Fibroblast of skin of back (primary cell): ENCODE results near the gene SPN.
"Not testable (repeated sequence)": the region's sequence is repeated elsewhere in the genome, so short reads cannot be mapped to it uniquely, and the experiment has no call there.

Experiments used
- DNase-seq: peaks from one replicate; pipeline ENCODE4 v3.0.0-alpha.2; 2013

The SPN gene

DNA sequence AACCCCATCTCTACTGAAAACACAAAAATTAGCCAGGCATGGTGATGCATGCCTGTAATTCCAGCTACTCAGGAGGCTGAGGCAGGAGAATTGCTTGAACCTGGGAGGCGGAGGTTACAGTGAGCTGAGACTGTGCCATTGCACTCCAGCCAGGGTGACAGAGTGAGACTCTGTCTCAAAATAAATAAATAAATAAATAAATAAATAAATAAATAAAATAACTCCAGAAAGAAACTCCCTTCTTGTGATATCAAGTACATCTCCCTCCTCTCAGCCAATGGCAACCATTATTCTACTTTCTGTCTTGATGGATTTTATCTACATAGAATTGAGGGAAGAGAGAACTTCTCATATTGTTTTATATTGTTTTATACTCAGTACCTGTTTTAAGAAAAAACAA, 44.1 kb downstream of the SPN start:
- DNase-seq, result not testable (repeated sequence)

DNA sequence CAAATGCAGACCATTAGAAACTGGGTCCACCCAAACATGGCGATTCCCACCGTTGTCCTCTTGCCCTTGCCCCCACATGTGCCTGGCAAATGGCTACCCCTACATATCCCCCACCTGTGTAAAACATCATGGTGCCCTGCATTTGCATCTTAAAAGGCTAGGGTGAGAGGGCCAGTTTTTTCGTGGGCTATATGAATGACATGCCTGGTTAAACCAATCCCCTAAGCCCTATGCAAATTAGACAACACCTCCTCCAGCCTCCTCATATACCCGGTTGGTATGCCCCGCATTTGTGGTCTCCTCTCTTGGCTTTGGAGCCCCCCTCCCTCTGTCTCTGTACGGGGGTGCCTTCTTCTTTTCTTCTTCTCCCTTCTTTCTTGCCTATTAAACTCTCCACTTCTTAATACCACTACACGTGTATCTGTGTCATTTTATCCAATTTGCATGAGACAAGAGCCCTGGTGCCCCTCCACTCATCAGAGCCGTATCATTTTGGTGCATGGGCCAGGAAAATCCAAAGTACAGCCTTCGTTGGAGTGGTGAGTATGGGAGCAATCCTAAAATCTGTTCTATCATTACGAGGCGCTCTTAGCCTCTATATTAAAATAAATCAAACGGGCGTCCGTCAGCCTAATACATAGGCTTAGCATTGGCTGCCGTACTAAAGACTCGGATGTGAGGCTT, 46.0 kb downstream of the SPN start:
- no peak for DNase-seq

DNA sequence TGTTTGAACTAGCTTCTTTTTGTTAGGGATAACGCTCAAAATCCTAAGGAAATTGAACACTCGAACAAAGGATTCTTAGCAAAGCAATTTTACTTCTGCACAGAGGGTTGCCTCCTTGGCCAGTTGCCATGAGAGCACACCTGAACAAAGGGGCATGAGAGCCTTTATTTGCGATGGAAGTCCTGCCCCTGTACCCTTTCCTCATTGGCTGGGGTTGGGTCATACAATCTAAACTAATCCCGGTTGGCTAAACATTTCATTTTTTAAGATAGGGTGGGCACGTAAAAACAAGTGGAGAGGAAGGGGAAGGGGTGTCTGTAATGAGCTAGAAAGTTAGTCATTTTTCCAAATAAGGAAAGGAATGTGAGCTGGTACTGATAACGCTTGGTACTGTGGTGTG, 46.6 kb downstream of the SPN start:
- not testable (repeated sequence) for DNase-seq

- peak; percentile 73 for DNase-seq
These were observed 47.5 kb downstream of the SPN start for GRCh38 chr16:29710227-29711219.

DNA sequence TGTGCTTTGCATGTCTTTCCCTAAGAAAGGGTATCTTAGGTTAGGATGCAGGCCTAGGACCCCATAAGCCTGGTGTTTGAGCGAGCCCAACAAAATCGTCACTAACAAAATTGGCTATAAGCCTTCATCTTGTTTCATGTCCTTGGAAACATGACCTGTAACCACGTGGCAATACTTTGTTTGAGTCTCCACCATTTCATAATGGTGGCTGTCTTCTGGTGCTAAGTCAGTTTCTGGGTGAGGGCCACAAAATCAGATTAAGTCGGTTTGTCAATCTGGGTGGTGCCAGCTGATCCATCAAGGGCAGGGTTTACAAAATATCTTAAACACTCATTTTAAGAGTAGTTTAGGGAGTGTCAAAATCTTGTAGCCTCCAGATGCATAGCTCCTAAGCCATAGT, 49.8 kb downstream of the SPN start:
- DNase-seq, result no peak

DNA sequence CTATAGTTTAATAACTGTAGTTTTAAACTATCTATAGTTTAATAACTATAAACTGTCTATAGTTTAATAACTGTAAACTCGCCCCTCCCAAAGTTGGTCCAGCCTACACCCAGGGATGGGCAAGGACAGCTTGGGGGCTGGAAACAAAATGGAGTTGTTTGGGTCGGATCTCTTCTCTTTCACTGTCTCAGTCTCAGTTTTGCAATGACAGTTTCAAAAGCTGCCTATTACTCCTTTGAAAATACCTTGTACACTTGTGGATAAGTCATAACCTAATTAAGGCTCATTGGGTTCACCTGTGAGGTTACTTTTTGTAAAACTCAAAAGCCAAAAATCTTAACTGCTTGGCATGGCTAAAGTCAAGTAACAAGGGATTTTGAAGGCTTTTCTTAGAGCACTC, 51.3 kb downstream of the SPN start:
- DNase-seq, result no peak

DNA sequence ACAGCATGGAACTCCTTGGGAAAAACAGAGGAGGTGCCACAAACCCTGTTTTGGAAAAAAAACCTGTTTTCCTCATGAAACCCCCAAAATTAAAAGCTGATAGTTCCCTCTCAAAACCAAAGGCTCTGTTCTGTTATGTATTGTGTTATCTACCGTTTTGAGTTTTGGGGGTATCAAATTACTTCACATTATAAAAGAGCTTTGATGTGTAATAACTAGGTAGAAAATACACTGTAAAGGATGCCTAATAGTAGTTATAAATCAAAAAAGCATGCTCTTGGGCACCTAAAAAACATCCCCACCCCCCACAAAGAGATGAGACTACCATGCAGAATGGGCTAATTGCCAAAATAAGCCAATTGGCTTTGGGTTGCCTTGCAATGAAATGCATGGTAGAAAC, 51.9 kb downstream of the SPN start:
- no peak for DNase-seq

DNA sequence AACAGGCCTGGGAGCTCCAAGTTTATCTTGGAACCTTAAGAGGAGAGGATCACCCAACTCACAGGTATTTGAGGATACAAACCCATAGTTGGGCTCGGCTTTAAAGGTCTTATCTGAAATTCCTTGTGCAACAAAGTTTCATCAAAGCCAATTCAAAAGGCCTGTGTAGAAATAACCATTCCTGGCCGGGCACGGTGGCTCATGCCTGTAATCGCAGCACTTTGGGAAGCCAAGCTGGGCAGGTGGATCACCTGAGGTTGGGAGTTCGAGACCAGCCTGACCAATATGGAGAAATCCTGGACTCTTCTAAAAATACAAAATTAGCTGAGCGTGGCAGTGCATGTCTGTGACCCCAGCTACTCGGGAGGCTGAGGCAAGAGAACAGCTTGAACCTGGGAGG, 54.1 kb downstream of the SPN start:
- no peak for DNase-seq

DNA sequence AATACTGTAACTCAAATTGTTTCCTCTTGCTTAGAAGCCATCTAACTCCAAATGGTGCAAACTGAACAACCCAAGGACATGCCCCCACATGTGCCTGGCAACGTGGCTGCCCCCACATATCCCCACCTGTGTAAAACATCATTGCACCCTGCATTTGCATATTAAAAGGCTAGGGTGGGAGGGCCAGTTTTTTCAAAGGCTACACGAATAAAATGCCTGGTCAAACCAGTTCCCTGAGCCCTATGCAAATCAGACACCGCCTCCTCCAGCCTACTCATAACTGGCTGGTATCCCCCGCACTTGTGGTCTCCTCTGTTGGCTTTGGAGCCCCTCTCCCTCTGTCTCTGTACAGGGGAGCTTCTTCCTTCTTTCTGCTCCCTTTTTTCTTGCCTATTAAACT, 56.0 kb downstream of the SPN start:
- DNase-seq, result no peak
